Osteocyte (in vitro differentiated cells): ENCODE data around the gene PRLR. TPM values are rescaled to one million over a fixed set of nuclear protein-coding genes. Genes with fewer than 3 reads are reported as not detected.

Source experiments
- DNase-seq: peaks from one replicate; pipeline ENCODE4 v3.0.0; 2021; ENCODE audit warnings: mixed read lengths; ENCODE audit not compliant: unreplicated experiment; ENCODE audit errors: extremely low spot score
- H3K27ac Mint-ChIP-seq: one replicate; pipeline ENCODE4 v1.8.0; 2021; ENCODE audit warnings: mild to moderate bottlenecking, mixed read lengths; ENCODE audit not compliant: unreplicated experiment
- H3K27me3 Mint-ChIP-seq: one replicate; pipeline ENCODE4 v1.8.0; 2021; ENCODE audit warnings: mixed read lengths; ENCODE audit not compliant: unreplicated experiment
- H3K36me3 Mint-ChIP-seq: one replicate; pipeline ENCODE4 v1.8.0; 2021; ENCODE audit warnings: mixed read lengths; ENCODE audit not compliant: unreplicated experiment
- H3K4me1 Mint-ChIP-seq: one replicate; pipeline ENCODE4 v1.8.0; 2021; ENCODE audit warnings: mixed read lengths; ENCODE audit not compliant: unreplicated experiment
- H3K4me3 Mint-ChIP-seq: one replicate; pipeline ENCODE4 v1.8.0; 2021; ENCODE audit warnings: mild to moderate bottlenecking, moderate library complexity, mixed read lengths; ENCODE audit not compliant: unreplicated experiment
- H3K9me3 Mint-ChIP-seq: one replicate; pipeline ENCODE4 v1.8.0; 2021; ENCODE audit warnings: mixed read lengths; ENCODE audit not compliant: unreplicated experiment
- total RNA-seq: library from RNA; stranded (reverse); gene quantifications from 2 replicates; pipeline ENCODE4 v1.2.1, GENCODE V29; 2021
- TF ChIP-seq, protein P1 (sequence below): fragments of 200-600 bp; sonication (generic); IDR thresholded peaks from 2 replicates; pipeline ENCODE4 v1.5.0; 2021; ENCODE audit warnings: antibody characterized with exemption, mild to moderate bottlenecking, moderate library complexity

The PRLR gene
- total RNA-seq, 1 donor from 2014 or later, result 0.30 TPM

DNA sequence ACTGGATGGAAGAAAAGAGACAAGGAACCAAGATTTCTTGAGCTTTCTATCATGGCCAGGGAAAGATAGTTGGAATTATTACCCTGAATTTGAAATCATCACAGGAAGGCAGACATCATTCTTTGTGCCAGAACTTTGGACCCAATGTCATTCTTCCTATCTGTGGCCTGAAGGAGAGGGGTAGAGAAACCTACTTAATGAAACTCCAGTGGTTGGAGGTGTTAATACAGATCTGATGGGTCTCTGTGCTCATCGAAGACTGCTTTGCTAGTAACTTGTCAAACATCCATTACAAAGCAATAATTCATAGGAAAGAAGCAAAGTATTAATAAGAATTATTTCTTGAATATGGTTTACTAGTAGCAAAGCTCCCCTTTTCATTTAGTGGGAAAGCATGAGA, 26.9 kb downstream of the PRLR start:
- Mint-ChIP-seq H3K27me3 (peaks cover 35% of the 10 kb centered on the region), H3K4me1 (peaks cover 2% of the 10 kb centered on the region), H3K4me3 (no peak overlapping the region), H3K36me3 (no peaks in the 10 kb centered on the region), H3K27ac (no peak overlapping the region), H3K9me3 (no peaks in the 10 kb centered on the region)
- TF ChIP-seq, protein P1, sequence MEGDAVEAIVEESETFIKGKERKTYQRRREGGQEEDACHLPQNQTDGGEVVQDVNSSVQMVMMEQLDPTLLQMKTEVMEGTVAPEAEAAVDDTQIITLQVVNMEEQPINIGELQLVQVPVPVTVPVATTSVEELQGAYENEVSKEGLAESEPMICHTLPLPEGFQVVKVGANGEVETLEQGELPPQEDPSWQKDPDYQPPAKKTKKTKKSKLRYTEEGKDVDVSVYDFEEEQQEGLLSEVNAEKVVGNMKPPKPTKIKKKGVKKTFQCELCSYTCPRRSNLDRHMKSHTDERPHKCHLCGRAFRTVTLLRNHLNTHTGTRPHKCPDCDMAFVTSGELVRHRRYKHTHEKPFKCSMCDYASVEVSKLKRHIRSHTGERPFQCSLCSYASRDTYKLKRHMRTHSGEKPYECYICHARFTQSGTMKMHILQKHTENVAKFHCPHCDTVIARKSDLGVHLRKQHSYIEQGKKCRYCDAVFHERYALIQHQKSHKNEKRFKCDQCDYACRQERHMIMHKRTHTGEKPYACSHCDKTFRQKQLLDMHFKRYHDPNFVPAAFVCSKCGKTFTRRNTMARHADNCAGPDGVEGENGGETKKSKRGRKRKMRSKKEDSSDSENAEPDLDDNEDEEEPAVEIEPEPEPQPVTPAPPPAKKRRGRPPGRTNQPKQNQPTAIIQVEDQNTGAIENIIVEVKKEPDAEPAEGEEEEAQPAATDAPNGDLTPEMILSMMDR, result no peak
- no peak for DNase-seq

DNA sequence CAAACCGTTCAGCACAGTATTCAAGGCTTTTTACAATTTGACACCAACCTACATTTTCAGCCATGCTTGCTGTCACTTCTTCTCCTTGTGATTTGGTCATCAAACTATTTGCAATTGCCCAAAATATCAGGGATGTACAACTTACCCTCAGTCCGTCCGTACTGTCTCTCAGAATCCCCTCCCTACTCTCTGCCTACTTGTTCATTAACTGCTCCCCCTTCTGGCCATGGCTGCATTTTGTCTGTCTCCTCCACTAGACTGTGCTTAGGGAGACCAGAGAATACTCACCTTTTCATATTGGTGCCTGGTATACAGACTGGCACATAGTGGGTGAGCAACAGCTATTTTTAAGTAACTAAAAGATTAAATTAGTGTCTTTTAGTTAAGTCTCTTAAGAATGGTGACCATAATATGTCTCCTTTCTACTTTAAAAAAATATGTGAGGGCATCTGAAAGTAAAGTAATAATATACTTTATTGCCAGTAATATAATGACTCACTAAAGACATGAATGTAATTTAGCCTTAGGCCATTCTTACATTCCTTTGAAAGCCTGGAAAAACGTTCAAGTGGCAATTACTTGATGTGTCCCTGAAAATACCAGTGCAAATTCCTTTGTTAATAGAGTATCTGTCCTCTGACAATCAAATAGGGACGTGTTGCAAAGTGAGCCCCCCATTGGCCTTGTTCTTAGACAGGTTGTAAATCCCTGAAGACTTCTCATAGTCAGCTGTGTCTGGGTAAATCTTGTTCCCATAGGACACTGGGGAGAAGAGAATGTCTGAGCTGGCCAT, 27.8 kb downstream of the PRLR start:
- H3K4me3 Mint-ChIP-seq, result no peak overlapping the region
- no peak overlapping the region for H3K27ac Mint-ChIP-seq
- TF ChIP-seq, protein P1, result peak; percentile 46
- H3K4me1 Mint-ChIP-seq, result peaks cover 9% of the 10 kb centered on the region
- H3K27me3 Mint-ChIP-seq, result peaks cover 26% of the 10 kb centered on the region
- no peaks in the 10 kb centered on the region for H3K36me3 Mint-ChIP-seq
- no peak for DNase-seq
- H3K9me3 Mint-ChIP-seq, result no peaks in the 10 kb centered on the region

DNA sequence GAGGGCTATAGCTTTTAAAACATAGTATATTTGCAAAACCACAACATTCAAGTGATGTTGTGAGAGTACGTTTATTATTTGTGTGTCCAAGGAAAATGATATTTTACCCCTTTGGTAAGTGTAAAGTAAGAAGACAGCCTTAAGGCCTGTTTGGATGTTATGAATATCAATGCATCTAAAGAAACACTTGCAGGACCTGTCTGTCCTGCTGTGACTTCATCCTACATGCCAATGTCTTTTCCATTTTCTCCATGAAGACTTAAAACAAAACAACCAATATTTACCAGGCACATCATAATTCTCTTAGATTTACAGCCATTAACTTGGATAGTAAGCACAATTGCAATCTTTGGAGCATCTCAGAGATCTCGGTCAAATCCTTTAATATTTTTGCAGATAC, 29.0 kb downstream of the PRLR start:
- Mint-ChIP-seq H3K27me3 (peaks cover 24% of the 10 kb centered on the region), H3K9me3 (no peaks in the 10 kb centered on the region), H3K4me3 (no peak overlapping the region), H3K36me3 (no peaks in the 10 kb centered on the region), H3K4me1 (peaks cover 9% of the 10 kb centered on the region), H3K27ac (no peak overlapping the region)
- no peak for DNase-seq
- TF ChIP-seq, protein P1, result no peak

DNA sequence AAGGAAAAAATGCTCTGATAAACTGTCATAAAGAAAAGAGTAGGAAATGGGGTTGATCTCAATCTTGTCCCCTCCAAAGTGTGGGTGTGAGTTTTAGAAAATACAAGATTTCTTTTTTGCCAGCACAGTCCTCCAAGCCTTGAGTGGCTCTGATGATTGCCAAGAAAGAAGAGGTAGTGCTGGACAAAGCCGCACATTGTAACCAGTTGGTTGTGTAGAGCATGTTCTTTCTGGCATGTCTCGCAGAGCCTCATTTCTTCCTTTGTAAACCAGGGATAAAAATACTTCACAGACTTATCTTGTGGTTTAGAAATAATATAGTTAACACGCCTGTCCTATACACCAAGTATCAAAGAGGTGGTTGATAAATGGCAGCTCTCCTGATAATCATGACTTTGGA, 30.4 kb downstream of the PRLR start:
- DNase-seq, result no peak
- TF ChIP-seq, protein P1, result no peak
- Mint-ChIP-seq H3K4me3 (no peak overlapping the region), H3K36me3 (no peaks in the 10 kb centered on the region), H3K27ac (no peak overlapping the region), H3K27me3 (peaks cover 16% of the 10 kb centered on the region), H3K4me1 (peaks cover 9% of the 10 kb centered on the region), H3K9me3 (no peaks in the 10 kb centered on the region)

DNA sequence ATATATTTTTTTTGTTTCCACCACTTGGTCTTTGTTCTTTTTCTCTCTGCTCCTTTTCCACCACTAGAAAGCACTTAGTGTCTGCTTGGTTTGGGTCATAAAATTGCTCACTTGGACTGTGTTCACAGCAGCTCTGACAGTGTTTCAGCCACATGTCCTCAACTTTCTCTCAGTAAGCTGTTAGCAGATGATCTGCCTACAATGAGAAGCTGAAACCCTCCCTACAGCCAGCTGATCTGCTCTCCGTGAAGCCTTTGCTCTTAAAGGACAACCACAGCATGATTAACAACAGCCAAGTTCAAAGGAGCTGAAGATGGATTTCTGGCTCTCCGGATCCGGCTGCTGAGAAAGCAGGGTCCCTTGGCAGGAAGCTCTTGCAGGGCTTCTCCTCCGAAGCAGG, 31.6 kb downstream of the PRLR start:
- Mint-ChIP-seq H3K36me3 (no peaks in the 10 kb centered on the region), H3K4me3 (no peak overlapping the region), H3K9me3 (no peaks in the 10 kb centered on the region), H3K27me3 (peaks cover 16% of the 10 kb centered on the region), H3K27ac (no peak overlapping the region), H3K4me1 (peaks cover 9% of the 10 kb centered on the region)
- no peak for DNase-seq
- TF ChIP-seq, protein P1, result no peak
